Measurements from ENCODE around the gene VSIR.

Gene VSIR

DNA sequence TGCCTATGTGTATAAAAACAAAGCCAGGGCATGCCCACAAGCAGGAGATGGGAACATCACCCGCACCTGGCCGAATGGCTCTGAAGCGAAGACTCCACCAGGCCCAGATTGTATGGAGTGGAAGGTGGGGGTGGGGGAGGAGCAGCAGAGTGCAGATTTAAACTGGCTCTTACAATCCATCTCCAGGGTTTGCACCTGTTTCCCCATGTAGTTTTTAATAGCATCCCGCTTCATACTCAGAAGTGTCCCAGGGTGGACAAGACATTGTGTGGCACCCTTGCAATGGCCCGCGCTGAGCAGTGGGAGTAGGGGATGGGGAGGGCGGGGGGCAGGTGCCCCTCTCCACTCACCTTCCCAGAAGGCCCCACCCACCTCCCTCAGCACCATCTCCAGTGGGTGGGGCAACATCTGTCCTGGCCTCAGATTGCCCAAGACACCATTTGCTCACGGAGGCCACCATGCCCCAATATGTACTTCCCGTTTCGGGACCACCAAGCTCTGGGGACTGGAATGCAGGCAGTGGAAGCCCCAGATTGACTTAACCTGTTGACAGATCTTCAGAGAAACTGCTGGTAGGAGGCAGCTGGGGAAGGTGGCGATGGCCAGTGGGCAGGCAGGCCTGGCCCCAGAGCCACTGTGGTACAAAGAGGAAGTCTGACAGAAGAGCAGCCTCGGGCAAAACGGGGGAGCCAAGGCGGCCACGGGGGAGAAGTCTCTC lies 23.0 kb downstream of the VSIR start:
- TF ChIP-seq, protein P1, sequence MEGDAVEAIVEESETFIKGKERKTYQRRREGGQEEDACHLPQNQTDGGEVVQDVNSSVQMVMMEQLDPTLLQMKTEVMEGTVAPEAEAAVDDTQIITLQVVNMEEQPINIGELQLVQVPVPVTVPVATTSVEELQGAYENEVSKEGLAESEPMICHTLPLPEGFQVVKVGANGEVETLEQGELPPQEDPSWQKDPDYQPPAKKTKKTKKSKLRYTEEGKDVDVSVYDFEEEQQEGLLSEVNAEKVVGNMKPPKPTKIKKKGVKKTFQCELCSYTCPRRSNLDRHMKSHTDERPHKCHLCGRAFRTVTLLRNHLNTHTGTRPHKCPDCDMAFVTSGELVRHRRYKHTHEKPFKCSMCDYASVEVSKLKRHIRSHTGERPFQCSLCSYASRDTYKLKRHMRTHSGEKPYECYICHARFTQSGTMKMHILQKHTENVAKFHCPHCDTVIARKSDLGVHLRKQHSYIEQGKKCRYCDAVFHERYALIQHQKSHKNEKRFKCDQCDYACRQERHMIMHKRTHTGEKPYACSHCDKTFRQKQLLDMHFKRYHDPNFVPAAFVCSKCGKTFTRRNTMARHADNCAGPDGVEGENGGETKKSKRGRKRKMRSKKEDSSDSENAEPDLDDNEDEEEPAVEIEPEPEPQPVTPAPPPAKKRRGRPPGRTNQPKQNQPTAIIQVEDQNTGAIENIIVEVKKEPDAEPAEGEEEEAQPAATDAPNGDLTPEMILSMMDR (conservative IDR thresholded peaks at IDR 0.05; ENCODE audit: low read depth): no peak
- 0 out of 2 replicates have a peak overlapping the region, but pooled peaks have one; percentile 88 for H3K27ac ChIP-seq
- DNase-seq (ENCODE audit: low spot score): no peak
- ChIA-PET POLR2A (ENCODE audit: low non-redundant PET) (no interaction called here), CTCF (interaction anchor here (0.7 kb wide), 1 partner anchor 26 kb away, joined by 3 read pairs; no protein-coding TSS in a partner anchor)

DNA sequence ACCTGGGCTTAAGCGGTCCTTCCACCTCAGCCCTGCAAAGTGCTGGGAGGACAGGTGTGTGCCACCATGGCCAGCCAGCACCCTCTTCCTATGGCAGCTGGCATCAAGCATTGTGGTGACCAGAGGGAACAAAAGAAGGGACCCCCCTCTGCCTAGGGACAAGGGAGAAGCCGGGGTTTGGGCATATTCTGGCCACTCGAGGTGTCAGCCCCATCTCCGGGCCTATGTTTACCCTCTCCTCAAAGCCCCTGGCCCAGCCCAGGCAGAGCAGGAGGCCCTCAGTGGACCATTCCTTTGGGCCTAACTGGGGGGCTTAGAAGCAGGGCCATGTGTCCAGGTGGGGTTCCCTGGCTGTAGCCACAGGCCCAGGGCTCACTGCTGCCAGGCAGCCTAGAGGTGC lies 23.9 kb downstream of the VSIR start:
- ChIA-PET POLR2A (ENCODE audit: low non-redundant PET) (no interaction called here), CTCF (interaction anchor here (0.6 to 1.0 kb wide), 4 partner anchors 7 to 119 kb away, joined by 3 to 4 read pairs (median 4); no protein-coding TSS in a partner anchor)
- peak overlapping the region; percentile 88; the same call in 1 of the 2 replicates for H3K27ac ChIP-seq
- no peak for DNase-seq (ENCODE audit: low spot score)
- TF ChIP-seq, protein P1 (conservative IDR thresholded peaks at IDR 0.05; ENCODE audit: low read depth): no peak

DNA sequence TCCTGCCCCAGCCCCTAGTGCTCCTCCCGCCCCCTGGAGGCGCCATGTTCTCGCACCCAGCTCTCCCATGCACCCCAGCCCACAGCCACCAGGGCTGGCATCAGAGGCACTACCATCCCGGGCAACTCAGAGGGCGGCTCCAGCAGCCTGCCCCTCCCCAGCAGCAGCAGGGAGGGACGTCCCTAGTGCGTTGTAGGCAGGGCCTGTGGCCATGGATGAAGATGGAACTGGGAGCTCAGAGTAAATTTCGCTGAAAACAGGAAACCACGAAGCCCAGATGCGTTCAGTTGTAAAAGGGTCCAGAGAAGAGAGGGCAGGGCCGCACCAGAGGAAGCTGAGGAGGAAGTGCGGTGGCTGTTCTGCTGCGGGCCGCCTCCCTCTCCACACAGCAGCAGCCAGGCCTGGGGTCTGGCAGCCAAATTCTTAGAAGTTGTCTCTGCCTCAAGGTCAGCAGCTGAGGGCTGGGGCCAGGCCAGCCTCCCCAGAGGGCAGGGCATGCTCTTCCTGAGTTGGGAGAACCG lies 24.6 kb downstream of the VSIR start:
- POLR2A ChIA-PET (ENCODE audit: low non-redundant PET): no interaction called here
- H3K27ac ChIP-seq: peak overlapping the region; percentile 88
- TF ChIP-seq, protein P1 (conservative IDR thresholded peaks at IDR 0.05; ENCODE audit: low read depth): no peak
- DNase-seq (ENCODE audit: low spot score): no peak
- CTCF ChIA-PET: interaction anchor here (0.6 to 1.0 kb wide), 3 partner anchors 8 to 118 kb away, joined by 3 to 4 read pairs (median 4); no protein-coding TSS in a partner anchor

DNA sequence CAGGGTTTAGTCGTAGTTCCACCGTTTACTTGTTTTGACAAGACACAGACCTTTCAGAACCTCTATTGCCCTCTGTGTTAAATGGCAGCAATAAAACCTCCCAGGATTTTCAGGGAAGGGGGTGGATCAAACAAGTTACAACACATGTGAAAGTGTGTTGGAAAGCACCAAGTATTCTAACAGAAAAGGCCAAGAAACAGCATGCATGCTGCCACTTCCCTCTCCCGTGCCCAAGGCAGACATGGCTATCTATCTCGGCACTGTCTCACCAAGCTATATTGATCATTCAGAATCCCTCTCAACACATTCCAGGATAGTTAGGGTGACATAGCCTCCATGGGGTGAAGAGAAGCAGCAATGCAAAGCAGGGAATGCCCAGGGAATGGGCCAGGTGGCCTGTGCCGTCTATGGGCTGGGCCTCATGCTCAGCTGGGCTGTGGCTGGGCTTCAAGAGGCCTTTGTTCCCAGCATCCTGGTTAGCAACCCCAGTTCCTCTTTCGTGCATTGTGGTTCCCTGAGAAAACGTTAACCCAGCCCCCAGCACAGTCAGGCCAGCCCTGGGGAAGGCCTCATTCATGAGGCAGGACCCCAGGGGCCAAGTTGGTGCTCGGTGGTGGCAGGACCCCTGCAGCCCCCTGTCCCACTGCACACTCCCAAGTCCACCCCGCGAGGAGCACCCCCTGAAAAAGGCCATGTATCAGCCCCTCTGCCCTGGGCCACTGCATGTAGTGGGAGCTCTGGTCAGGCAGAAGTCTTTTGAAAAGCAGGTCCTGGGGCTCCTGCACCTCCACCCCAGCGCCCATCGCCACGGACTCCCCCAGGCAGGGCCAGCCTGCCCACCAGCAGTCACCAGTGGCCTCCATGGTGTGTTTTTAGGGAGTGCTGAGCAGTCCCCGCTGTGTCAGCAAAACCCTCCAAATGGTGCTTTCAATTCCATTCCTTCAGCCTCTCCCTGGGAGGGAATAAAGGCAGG lies 25.5 kb downstream of the VSIR start:
- DNase-seq (ENCODE audit: low spot score): no peak
- CTCF ChIA-PET: interaction anchor here (0.6 kb wide), 2 partner anchors 10 to 34 kb away, joined by 3 read pairs; no protein-coding TSS in a partner anchor
- H3K27ac ChIP-seq: peak overlapping the region; percentile 88
- POLR2A ChIA-PET (ENCODE audit: low non-redundant PET): no interaction called here
- TF ChIP-seq, protein P1 (conservative IDR thresholded peaks at IDR 0.05; ENCODE audit: low read depth): no peak

DNA sequence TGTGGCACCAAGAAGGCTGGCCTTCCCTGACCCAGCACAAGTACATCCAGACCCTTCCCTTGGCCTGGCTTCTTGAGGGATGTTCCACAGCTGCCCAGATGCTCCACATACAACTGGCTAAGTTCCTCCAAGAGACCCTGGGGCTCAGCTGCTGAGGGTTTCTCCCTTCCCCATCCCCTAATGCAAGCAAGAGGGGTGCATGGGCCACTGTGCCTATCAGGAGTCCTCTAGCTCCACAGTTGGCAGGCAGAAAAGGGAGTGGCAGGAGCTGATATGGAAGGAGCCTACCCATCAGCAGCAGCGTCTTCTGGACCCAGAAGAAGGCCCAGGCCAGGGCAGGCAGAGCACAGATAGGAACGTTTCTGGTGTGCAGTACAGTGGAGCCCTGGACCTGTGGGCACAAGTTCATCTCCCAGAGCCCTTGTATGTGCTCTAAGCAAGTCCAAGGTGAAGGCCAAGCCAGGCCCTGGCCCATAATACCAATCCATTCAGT lies 26.2 kb downstream of the VSIR start:
- H3K27ac ChIP-seq: peak overlapping the region; percentile 88
- no peak for DNase-seq (ENCODE audit: low spot score)
- ChIA-PET POLR2A (ENCODE audit: low non-redundant PET) (no interaction called here), CTCF (interaction anchor here (0.6 kb wide), 2 partner anchors 9 to 35 kb away, joined by 3 read pairs; no protein-coding TSS in a partner anchor)
- TF ChIP-seq, protein P1 (conservative IDR thresholded peaks at IDR 0.05; ENCODE audit: low read depth): no peak

Data from RWPE1 (cell line).